ENCODE results near the gene POMT1. TPM values are rescaled to one million over a fixed set of nuclear protein-coding genes. Genes with fewer than 3 reads are reported as not detected.

POMT1 gene
- total RNA-seq, 1 donor from 2014 or later, result 31.1 TPM

- no peaks in the 10 kb centered on the region for H3K9me3 Mint-ChIP-seq
- no peak overlapping the region for H3K4me3 ChIP-seq
- no peaks in the 10 kb centered on the region for H3K4me1 Mint-ChIP-seq
- H3K9me3 ChIP-seq (ENCODE audit: low read depth), result no peaks in the 10 kb centered on the region
- TF ChIP-seq CTCF (IDR thresholded peaks at IDR 0.05) (no peak), EZH2phosphoT487 (IDR thresholded peaks at IDR 0.05) (no peak), EZH2 (IDR thresholded peaks at IDR 0.05) (no peak)
- no peak overlapping the region for H3K4me3 Mint-ChIP-seq
- no peak overlapping the region for H3K4me2 ChIP-seq
- H3K79me2 ChIP-seq (ENCODE audit: low read depth), result peaks cover 75% of the 10 kb centered on the region
- DNase-seq (ENCODE audit: low spot score), result no peak
- H3K27ac Mint-ChIP-seq, result peak overlapping the region; percentile 20
- H3K36me3 ChIP-seq, result peaks cover 16% of the 10 kb centered on the region
- H4K20me1 ChIP-seq (ENCODE audit: low read depth), result peaks cover 75% of the 10 kb centered on the region
- H3K36me3 Mint-ChIP-seq, result peaks cover 52% of the 10 kb centered on the region
- H3K27ac ChIP-seq, result peak overlapping the region; percentile 20
- H3K4me1 ChIP-seq, result no peaks in the 10 kb centered on the region
- no peaks in the 10 kb centered on the region for H3K27me3 ChIP-seq
- no peak overlapping the region for H2AFZ ChIP-seq (replicated peaks)
- no peak overlapping the region for H3K9ac ChIP-seq
- H3F3A ChIP-seq (ENCODE audit: low read depth), result peaks cover 27% of the 10 kb centered on the region
- peaks cover 8% of the 10 kb centered on the region for H3K27me3 Mint-ChIP-seq (ENCODE audit: insufficient read depth, low read depth)
Observed at GRCh38 chr9:131457746-131458145, 45.0 kb upstream of the POMT1 start.

GRCh38 chr9:131459056-131459455 lies 43.7 kb upstream of the POMT1 start:
- Histone ChIP-seq H3F3A (ENCODE audit: low read depth) (peaks cover 32% of the 10 kb centered on the region), H3K79me2 (ENCODE audit: low read depth) (peaks cover 75% of the 10 kb centered on the region), H3K9me3 (ENCODE audit: low read depth) (no peaks in the 10 kb centered on the region), H3K27me3 (no peaks in the 10 kb centered on the region), H3K4me3 (no peak overlapping the region), H3K36me3 (peaks cover 16% of the 10 kb centered on the region), H3K4me2 (no peak overlapping the region), H4K20me1 (ENCODE audit: low read depth) (peaks cover 74% of the 10 kb centered on the region), H2AFZ (replicated peaks) (no peak overlapping the region), H3K9ac (no peak overlapping the region), H3K4me1 (no peaks in the 10 kb centered on the region), H3K27ac (no peak overlapping the region)
- peaks cover 8% of the 10 kb centered on the region for H3K27me3 Mint-ChIP-seq (ENCODE audit: insufficient read depth, low read depth)
- no peak for DNase-seq (ENCODE audit: low spot score)
- no peaks in the 10 kb centered on the region for H3K9me3 Mint-ChIP-seq
- H3K4me3 Mint-ChIP-seq, result no peak overlapping the region
- no peaks in the 10 kb centered on the region for H3K4me1 Mint-ChIP-seq
- TF ChIP-seq CTCF (IDR thresholded peaks at IDR 0.05) (no peak), EZH2 (IDR thresholded peaks at IDR 0.05) (no peak), EZH2phosphoT487 (IDR thresholded peaks at IDR 0.05) (no peak)
- H3K27ac Mint-ChIP-seq, result no peak overlapping the region
- H3K36me3 Mint-ChIP-seq, result peaks cover 45% of the 10 kb centered on the region

- Histone ChIP-seq H2AFZ (replicated peaks) (no peak overlapping the region), H3K4me2 (no peak overlapping the region), H3K27me3 (no peaks in the 10 kb centered on the region), H3K9me3 (ENCODE audit: low read depth) (no peaks in the 10 kb centered on the region), H4K20me1 (ENCODE audit: low read depth) (peaks cover 77% of the 10 kb centered on the region), H3K36me3 (peaks cover 19% of the 10 kb centered on the region), H3K9ac (no peak overlapping the region), H3K79me2 (ENCODE audit: low read depth) (peaks cover 73% of the 10 kb centered on the region), H3K4me3 (no peak overlapping the region), H3F3A (ENCODE audit: low read depth) (peaks cover 27% of the 10 kb centered on the region), H3K4me1 (no peaks in the 10 kb centered on the region), H3K27ac (peak overlapping the region; percentile 29)
- TF ChIP-seq EZH2 (IDR thresholded peaks at IDR 0.05), result no peak
- TF ChIP-seq EZH2phosphoT487 (IDR thresholded peaks at IDR 0.05), result no peak
- no peak for TF ChIP-seq CTCF (IDR thresholded peaks at IDR 0.05)
- Mint-ChIP-seq H3K27me3 (ENCODE audit: insufficient read depth, low read depth) (peaks cover 10% of the 10 kb centered on the region), H3K4me3 (no peak overlapping the region), H3K27ac (no peak overlapping the region), H3K4me1 (no peaks in the 10 kb centered on the region), H3K9me3 (no peaks in the 10 kb centered on the region), H3K36me3 (peaks cover 52% of the 10 kb centered on the region)
- DNase-seq (ENCODE audit: low spot score), result no peak
Observed at GRCh38 chr9:131461166-131461565, 41.6 kb upstream of the POMT1 start.
